Tibial artery (tissue), 4 donors: ENCODE measurements around the gene SNRPF.

Source experiments
- DNase-seq, 2 donors: peaks; one replicate each; pipeline ENCODE4 v3.0.0-alpha.2; 2019
- H3K27ac ChIP-seq, 2 donors: fragments of 200-600 bp; sonication (generic) in 1 of 2; 1 replicate in 1 of 2; 2 replicates in 1 of 2; pipeline ENCODE4 v1.5.1; 2018 to 2019; ENCODE audit warnings: mild to moderate bottlenecking in 1 of 2
- H3K27me3 ChIP-seq, 2 donors: fragments of 200-600 bp; sonication (generic) in 1 of 2; one replicate each; pipeline versions ENCODE4 v1.5.1 to v1.6.0; 2016 to 2019
- H3K36me3 ChIP-seq, 3 donors: fragments of 200-600 bp; sonication (generic) in 2 of 3; one replicate each; pipeline ENCODE4 v1.5.1; 2016 to 2019; ENCODE audit warnings: mild to moderate bottlenecking in 2 of 3
- H3K4me1 ChIP-seq, 4 donors: fragments of 200-600 bp; sonication (generic) in 2 of 4; 1 replicate in 3 of 4; 2 replicates in 1 of 4; pipeline ENCODE4 v1.5.1; 2016 to 2019
- H3K4me3 ChIP-seq, 2 donors: fragments of 200-600 bp; sonication (generic) in 1 of 2; 1 replicate in 1 of 2; 2 replicates in 1 of 2; pipeline ENCODE4 v1.5.1; 2018 to 2019; ENCODE audit warnings: mild to moderate bottlenecking in 2 of 2
- H3K9me3 ChIP-seq, 3 donors: fragments of 200-600 bp; sonication (generic) in 1 of 3; one replicate each; pipeline ENCODE4 v1.5.1; 2016 to 2019
- CTCF ChIP-seq, 2 experiments: fragments of 200-600 bp in 1 of 2; fragments of 450-650 bp in 1 of 2; IDR thresholded peaks; one replicate each; pipeline ENCODE4 v1.5.1; 2017 to 2019; ENCODE audit warnings: antibody characterized with exemption in 2 of 2, mild to moderate bottlenecking in 1 of 2, moderate library complexity in 1 of 2
- intact Hi-C: fragments of 100-400 bp; cut with DNase I; formaldehyde crosslinking; loops from one replicate; pipeline ENCODE4 v1.15.0; 2023; ENCODE audit warnings: low total_unique reads

The SNRPF gene

GRCh38 chr12:95859947-95860850, 1.4 kb downstream of the SNRPF start:
- Histone ChIP-seq H3K27ac (no peak overlapping the region), H3K4me3 (peak overlapping the region; percentile 65 to 80)
- intact Hi-C loops = loop anchor here (10.0 kb wide), 1 partner anchor 85 kb away; the partner anchor contains the start of genes AMDHD1 and CCDC38

GRCh38 chr12:95862038-95862437, 3.3 kb downstream of the SNRPF start:
- H3K9me3 ChIP-seq = no peaks in the 10 kb centered on the region
- H3K4me3 ChIP-seq = no peak overlapping the region
- no peaks in the 10 kb centered on the region for H3K27me3 ChIP-seq
- no peak overlapping the region for H3K27ac ChIP-seq
- intact Hi-C loops = no loop called here
- peaks cover 0 to 21% (median 17%) of the 10 kb centered on the region in 4 donors for H3K4me1 ChIP-seq
- DNase-seq = no peak
- peaks cover 28 to 34% (median 33%) of the 10 kb centered on the region in 3 donors for H3K36me3 ChIP-seq
- TF ChIP-seq CTCF (IDR thresholded peaks at IDR 0.05) = no peak

More at GRCh38 chr12:95859947-95860850, 1.4 kb downstream of the SNRPF start:
- Histone ChIP-seq H3K4me1 (peaks cover 0 to 21% (median 17%) of the 10 kb centered on the region in 4 donors), H3K36me3 (peaks cover 19 to 33% (median 23%) of the 10 kb centered on the region in 3 donors), H3K27me3 (no peaks in the 10 kb centered on the region), H3K9me3 (no peaks in the 10 kb centered on the region)
- no peak for DNase-seq
- TF ChIP-seq CTCF (IDR thresholded peaks at IDR 0.05) = no peak

- no peak for TF ChIP-seq CTCF (IDR thresholded peaks at IDR 0.05)
- no peak overlapping the region for H3K27ac ChIP-seq
- no peak for DNase-seq
- H3K9me3 ChIP-seq = no peaks in the 10 kb centered on the region
- H3K36me3 ChIP-seq = peaks cover 36 to 44% (median 37%) of the 10 kb centered on the region in 3 donors
- H3K4me3 ChIP-seq = no peak overlapping the region
- intact Hi-C loops = no loop called here
- no peaks in the 10 kb centered on the region for H3K27me3 ChIP-seq
- H3K4me1 ChIP-seq = peaks cover 0 to 17% (median 13%) of the 10 kb centered on the region in 4 donors
Measured at GRCh38 chr12:95863337-95863736, 4.6 kb downstream of the SNRPF start.

GRCh38 chr12:95870897-95871296, 12.1 kb downstream of the SNRPF start:
- TF ChIP-seq CTCF (IDR thresholded peaks at IDR 0.05) = no peak
- H3K27me3 ChIP-seq = no peaks in the 10 kb centered on the region
- no peaks in the 10 kb centered on the region for H3K9me3 ChIP-seq
- intact Hi-C loops = no loop called here
- no peak overlapping the region for H3K27ac ChIP-seq
- DNase-seq = no peak
- H3K36me3 ChIP-seq = peaks cover 15% of the 10 kb centered on the region in 3 donors
- H3K4me3 ChIP-seq = no peak overlapping the region
- H3K4me1 ChIP-seq = no peaks in the 10 kb centered on the region

GRCh38 chr12:95874452-95874851, 15.7 kb downstream of the SNRPF start:
- Histone ChIP-seq H3K4me1 (no peaks in the 10 kb centered on the region), H3K36me3 (peaks cover 0 to 7% (median 4%) of the 10 kb centered on the region in 3 donors), H3K4me3 (no peak overlapping the region), H3K27me3 (no peaks in the 10 kb centered on the region), H3K9me3 (no peaks in the 10 kb centered on the region), H3K27ac (no peak overlapping the region)
- no peak for TF ChIP-seq CTCF (IDR thresholded peaks at IDR 0.05)
- intact Hi-C loops = no loop called here
- no peak for DNase-seq
